HG03064 (cell line): ENCODE data around the gene ADGRE2.
"Not testable (repeated sequence)": the region's sequence is repeated elsewhere in the genome, so short reads cannot be mapped to it uniquely, and the experiment has no call there.

Source experiments
- ATAC-seq: cut with Tn5 transposase; IDR thresholded peaks from one replicate; pipeline ENCODE4 v1.9.1; 2021; ENCODE audit warnings: low read depth; ENCODE audit not compliant: unreplicated experiment

Gene ADGRE2

DNA sequence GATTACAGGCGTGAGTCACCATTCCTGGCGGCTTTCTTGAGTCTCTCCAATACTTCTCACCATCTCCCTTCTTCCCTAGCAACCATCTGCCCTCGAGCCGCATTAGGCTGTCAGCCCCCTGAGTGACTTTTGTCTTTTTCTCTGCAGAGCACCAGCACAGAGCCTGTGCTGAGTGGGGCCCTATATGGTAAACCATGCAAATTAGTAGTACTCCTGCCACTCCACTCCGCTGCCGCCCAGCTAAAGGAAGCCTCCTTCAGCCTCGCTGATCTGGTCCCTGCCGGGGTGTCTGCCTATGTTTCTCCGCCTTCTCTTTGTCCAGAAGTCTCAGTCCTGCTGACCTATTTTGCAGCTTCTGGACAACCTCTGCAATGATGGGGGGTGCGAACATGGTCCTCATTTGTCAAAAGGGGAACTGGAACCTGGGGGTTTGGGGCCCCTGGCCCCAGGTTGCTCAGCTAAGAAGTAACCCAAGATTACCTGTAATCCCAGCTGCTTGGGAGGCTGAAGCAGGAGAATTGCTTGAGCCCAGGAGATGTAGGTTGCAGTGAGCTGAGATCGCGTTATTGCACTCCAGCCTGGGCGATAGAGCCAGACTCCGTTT, 2.4 kb upstream of the ADGRE2 start:
- ATAC-seq: not testable (repeated sequence)

DNA sequence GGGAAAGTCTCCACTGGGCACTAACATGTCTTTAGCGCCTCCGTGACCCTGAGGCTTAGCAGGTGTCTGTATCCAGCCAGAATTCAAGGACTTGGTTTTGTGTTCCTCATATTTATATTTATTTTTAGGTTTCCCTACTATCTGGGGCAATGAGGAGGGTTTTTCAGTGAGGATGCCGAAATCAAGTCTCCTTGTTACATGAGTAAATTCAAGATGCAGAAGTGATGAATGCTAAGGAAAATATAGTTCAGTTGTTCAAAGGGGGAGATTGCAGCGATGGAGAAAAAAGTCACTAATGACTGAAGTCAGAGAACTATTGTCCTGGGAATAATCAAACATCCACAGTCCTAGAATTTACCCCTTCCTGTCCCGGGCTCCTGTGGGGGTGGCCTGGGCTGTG, 791 bp upstream of the ADGRE2 start:
- ATAC-seq: no peak

DNA sequence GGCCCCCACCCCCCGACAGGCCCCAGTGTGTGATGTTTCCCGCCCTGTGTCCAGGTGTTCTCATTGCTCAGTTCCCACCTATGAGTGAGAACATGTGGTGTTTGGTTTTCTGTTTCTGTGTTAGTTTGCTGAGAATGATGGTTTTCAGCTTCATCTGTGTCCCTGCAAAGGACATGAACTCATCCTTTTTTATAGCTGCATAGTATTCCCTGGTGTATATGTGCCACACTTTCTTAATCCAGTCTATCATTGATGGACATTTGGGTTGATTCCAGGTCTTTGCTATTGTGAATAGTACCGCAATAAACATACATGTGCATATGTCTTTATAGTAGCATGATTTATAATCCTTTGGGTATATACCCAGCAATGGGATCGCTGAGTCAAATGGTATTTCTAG, 715 bp downstream of the ADGRE2 start:
- not testable (repeated sequence) for ATAC-seq

DNA sequence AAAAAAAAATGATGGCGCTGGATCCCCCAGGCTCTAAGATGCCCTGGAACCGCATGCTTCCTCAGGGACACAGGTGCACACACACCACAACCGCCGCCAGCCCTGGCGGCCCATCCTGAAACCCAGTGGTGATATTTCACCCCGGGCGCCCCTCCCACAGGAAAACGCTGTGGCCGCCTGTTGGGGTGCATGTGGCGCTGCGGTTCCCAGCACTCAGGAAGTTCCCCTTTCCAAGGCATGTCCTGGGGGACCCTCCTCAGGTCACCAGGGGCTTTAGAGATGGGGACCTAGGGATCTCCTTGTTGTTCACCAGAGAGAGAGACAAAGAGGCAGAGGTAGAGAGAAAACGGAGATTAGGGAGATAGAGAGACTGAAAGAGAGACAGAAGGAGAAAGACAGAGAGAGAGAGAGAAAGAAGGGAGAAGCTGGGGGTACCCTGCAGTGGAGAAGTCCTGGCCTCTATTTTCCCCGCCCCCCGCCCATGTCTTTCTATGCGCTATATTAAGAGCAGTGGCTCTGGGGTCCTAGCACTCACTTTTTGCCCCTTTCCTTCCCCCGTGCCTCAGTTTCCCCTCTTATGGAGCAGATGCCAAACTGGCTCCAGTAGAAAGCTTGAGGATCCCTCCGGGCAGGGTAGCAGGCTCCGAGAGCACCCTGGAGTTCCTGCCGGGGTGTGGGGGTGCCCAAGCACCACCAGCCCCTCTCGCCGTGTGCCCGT, 2.3 kb downstream of the ADGRE2 start:
- no peak for ATAC-seq

DNA sequence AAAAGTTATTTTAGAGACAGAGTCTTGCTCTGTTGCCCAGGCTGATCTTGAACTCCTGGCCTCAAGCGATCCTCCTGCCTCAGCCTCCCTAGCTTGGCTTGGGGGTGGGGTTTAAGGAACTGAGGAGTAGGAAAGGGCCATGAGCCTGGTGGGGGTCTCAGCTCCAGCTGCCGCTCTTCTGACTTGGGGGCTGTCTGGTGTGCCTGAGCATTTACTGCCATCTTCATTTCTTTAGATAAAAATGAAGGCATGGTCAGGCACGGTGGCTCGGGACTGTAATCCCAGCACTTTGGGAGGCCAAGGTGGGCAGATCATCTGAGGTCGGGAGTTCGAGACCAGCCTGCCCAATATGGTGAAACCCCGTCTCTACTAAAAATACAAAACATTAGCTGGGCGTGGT, 3.0 kb downstream of the ADGRE2 start:
- ATAC-seq: not testable (repeated sequence)

DNA sequence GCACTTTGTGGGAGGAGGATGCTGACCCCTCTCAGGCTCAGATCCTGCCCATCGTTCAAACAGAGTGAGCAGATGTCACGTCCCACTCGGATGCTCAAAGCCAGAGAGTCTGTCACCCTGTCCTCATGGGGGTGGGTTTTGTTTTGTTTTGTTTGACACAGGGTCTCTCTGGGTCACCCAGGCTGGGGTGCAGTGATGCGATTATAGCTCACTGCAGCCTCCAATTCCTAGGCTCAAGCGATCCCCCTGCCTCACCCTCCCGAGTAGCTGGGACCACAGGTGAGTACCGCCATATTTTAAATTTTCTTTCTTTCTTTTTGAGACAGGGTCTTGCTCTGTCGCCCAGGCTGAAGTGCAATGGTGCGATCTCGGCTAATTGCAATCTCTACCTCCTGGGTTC, 4.0 kb downstream of the ADGRE2 start:
- no peak for ATAC-seq

DNA sequence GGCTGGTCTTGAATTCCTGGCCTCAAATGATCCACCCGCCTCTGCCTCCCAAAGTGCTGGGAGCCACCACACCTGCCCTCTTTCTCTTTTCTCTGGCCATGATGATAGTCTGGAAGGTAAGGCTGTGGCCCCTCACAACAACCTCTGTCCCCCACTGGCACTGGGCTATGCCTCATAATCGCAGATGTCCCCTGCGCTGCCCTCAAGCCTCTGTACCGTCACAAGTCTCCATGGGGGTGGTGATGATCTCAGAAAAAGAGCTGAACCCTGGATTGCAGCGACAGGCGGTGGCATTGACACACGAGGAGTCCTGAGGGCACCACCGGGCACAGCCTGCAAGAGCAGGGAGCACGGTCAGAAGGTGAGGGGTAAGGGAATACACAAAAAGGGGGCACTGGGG, 4.6 kb downstream of the ADGRE2 start:
- not testable (repeated sequence) for ATAC-seq

DNA sequence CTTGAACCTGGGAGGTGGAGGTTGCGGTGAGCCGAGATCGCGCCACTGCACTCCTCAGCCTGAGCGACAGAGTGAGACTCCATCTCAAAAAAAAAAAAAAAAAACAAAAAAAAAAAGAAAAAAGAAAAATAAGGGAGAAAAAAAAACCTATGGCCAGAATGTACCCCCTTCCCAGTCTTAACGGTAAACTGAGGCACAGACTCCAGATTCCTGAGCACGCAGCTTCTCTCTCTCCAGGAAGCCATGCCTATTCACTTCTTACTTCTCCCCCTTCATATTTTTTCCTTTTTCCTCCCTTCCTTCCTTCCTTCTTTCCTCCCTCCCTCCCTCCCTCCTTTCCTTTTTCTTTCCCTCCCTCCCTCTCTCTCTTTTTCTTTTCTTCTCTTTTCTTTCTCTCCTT, 5.4 kb downstream of the ADGRE2 start:
- no peak for ATAC-seq

DNA sequence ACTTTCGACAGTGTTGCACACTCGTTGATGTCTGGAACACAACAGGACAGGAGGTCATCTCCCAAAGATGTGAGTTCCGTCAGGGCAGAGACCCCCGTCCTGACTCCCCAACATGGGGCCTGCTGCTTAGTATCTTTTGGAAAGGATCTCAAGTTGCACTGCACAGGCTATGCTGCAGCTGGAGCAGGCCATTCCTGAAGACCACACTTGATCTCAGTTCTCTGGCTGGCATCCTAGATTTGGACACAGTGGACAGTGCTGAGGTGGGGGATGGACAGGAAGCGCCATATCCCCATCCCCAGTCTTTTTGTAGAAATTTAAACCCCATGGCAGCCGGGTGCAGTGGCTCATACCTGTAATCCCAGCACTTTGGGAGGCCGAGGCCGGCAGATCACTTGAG, 5.9 kb downstream of the ADGRE2 start:
- ATAC-seq: no peak

DNA sequence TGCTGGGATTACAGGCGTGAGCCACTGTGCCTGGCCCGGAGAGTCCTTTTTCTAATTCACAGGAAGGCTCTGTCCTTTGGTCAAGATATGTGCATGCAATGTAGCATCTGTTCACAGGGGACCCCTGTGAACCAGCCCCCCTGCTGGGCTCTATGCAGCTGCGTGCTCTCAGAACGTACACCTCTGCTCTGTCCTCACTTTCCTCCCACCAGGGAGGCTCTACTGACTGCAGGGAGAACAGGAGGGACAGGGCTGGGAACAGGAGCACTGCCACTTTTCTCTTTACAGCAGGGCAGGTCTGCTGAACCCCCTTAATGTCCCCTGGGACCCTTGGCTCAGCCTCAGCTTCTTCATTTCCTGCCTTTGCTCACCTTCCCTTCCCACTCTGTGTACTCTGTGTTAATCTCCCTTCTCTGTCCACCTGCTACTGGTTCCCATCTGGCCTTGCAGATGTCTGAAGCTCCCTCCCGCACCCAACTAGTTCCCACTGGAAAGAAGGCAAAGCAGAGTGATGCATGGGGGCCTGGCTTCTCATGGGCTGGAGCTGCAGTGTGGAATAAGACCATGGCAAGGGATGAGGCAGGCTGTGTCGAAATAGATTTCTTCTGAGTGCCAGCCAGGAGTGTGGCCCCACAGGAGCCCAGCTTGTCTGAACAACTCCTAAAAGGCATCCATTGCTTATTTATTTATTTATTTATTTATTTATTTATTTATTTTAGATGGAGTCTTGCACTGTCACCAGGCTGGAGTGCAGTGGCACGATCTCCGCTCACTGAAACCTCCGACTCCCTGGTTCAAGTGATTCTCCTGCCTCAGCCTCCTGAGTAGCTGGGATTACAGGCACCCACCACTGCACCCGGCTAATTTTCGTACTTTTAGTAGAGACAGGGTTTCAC, 7.2 kb downstream of the ADGRE2 start:
- no peak for ATAC-seq

DNA sequence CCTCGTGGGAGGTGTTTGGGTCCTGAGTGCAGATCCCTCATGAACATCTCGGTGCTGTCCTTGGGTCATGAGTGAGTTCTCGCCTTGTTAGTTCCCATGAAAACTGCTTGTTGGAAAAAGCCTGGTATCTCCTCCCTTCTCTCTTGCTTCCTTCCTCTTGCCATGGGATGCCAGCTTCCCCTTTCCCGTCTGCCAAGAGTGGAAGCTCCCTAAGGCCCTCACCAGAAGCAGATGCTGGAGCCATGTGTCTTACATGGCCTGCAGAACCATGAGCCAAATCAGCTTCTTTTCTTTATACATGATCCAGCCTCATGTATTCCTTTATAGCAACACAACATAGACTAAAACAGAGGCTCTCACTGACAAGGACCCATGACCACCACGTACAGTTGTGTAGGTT, 8.2 kb downstream of the ADGRE2 start:
- no peak for ATAC-seq

DNA sequence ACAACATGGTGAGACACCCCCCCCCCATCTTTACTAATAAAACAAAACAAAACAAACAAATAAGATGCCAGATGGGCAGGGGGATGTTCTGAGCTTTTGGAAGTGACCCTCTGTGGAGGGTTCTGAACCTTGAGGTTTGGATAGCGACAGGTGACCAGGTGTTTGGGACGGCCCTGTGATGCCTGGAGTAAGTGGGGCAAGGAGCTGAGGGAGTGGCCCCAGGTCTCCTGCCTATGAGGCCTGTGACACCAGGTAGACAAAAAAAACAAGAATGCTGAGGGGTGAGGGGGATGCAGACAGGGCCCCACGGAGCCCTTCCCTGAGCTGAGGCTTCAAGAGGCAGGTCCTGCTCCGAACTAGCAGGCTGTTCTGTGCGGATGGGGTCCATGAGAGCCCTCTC, 9.2 kb downstream of the ADGRE2 start:
- ATAC-seq: no peak

DNA sequence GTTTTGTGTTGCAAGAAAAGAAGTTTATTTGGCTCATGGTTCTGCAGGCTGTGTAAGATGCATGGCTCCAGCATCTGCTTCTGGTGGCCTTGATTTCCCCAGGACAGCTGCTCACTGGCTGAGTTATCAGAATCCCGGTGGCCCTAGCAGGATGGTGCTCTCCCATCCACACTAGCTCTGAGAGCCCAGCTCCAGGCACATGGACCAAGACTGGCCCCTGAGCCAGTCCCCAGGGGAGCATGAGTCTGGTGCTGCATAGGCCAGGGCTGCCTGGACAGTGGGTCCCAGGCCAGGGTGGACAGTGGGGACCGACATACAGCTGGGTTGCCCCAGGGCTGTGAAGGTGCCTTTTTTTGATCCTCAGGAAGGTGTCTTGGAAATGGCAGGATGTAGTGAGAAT, 10.4 kb downstream of the ADGRE2 start:
- ATAC-seq: no peak

DNA sequence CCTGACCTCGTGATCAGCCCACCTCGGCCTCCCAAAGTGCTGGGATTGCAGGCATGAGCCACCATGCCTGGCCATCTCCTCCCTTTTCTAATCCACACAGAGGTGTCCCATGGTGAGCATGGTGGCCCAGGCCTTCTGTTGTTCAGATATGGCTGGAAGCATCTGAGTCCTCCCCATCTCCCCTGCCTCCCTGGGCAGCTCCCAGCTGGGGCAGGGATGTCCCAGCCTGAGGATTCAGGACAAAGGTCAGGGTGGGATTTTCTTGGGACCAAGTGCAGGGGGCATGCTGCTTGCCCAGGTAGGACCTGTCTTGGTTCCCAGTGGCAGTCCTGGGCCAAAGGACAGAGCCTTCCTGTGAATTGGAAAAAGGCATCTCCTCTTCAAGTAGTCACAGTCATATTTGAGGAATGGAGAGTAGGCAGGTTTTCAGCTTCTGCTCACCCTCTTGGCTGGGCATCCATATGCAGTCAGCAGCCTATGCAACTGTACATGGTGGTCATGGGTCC, 10.8 kb downstream of the ADGRE2 start:
- ATAC-seq: no peak

DNA sequence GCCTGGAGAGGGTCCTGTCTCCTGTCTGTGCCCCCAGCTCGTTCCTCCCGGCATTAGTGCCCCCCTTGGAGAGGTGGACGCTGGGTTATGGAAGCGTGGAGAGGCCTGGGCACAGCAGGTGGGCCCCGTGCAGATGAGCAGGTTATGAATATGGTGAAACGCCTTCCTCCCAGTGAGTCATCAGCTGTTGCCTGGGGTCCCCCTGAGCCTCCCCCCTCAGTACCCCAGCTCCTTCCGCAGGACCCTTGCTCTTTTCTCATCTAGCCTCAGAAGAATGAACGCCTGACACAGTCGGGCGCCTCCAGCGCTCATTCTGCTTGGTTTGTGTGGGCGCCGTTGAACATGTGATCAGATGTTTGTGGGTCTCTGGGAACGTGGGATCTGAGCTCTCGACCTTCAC, 12.5 kb downstream of the ADGRE2 start:
- not testable (repeated sequence) for ATAC-seq

DNA sequence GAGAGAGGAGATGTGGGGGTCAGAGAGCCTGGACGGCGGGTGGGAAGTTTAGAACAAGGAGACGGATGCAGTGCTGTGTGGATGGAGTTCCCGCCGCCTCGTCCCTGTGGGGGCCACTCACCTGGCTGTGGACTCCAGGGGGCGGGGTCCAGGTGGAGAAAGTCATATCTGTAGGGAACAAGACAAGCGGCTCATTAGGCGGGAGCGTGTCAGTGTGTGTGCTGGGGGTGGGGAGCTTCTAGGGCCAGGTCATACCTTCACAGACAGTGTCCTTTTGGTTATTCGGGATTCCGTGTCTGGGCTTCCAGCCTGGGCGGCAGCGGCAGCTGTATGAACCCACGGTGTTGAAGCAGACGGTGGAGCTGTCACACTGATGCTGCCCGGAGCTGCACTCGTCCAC, 13.0 kb downstream of the ADGRE2 start:
- ATAC-seq: not testable (repeated sequence)

DNA sequence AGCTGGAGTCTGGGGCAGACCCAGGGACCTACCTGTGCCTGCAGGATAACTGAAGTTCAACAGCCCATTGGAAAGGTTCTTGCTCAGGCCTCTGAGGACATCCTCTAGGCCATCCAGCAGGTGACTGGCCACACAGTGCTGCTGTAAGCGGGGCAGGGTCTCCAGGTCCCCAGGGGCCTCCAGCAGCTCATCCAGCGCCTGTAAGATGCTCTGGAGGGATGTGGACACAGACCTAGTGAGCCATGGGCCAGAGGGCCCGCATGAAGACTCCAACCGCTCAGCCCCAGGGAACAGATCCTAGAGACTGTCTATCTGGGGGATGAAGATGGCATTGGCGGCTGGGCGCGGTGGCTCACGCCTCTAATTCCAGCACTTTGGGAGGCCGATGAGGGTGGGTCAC, 14.0 kb downstream of the ADGRE2 start:
- ATAC-seq: no peak

DNA sequence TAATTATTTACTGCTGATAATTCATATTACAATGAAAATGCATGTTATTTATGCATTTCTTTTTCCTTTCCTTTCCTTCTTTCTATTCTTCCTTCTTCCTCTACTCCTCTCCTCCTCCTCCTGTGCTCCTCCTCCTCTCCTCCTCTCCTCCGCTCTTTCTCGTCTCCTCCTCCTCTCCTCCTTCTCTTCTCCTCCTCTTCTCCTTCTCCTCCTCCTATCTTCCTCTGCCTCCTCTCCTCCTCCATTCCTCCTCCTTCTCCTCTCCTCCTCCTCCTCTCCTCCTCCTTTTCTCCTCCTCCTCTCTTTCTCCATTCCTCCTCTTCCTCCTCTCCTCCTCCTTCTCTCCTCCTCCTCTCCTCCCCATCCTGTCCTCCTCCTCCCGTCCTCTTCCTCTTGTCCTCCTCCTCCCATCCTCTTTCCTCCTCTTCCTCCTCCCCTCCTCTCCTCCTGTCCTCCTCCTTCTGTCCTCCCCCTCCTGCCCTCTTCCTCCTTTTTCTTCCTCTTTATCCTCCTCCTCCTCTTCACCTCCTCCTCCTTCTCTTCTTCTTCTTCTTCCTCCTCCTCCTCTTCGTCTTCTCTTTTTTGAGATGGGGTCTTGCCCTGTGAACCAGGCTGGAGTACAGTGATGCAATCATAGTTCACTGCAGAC, 14.7 kb downstream of the ADGRE2 start:
- no peak for ATAC-seq

DNA sequence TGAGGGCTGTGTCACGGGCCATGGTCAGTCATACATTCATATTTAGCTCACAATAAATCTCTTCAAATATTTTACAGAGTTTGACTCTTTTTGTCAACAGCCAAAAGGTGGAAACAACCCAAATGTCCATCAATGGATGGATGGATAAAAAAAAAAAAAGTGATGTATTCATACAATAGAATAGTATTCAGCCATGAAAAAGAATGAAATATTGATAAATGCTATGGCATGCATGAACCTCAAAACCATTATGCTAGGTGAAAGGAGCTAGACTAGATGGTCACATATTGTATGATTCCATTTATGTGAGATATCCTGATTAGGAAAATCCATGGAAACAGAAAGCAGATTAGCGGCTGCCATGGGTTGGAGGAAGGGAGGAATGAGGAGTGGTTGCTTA, 16.2 kb downstream of the ADGRE2 start:
- no peak for ATAC-seq

DNA sequence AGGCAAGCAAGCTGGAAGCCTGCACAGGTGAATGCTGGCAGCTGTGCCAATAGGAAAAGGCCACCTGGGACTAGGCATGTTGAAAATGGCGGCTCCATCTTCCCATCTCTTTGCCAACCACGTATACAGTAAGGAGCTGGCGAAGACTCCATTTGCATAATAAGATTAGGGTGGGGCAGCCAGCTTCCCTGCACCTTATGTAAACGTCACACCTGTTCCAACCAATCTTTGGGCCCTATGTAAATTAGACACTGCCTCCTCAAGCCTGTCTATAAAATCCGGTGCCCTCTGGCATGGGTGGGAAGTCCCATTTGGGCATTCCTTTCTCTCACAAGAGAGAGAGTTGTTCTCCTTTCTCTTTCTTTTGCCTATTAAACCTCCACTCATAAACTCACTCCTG, 16.8 kb downstream of the ADGRE2 start:
- no peak for ATAC-seq

DNA sequence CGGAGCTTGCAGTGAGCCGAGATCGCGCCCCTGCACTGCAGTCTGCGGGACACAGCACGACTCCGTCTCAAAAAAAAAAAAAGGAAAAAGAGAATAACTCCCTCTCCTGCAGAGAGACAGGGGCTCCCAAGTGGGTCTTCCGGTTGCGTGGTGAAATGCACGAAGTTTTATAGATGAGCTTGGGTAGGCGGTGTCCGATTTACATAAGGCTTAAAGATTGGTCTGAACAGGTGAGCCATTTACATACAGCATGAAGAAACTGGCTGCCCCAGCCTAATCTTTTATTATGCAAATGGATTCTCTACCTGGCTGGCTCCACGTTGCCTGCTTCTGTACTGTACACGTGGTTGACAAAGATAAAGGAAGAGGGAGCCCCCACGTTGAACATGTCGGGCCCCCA, 19.5 kb downstream of the ADGRE2 start:
- ATAC-seq: no peak
